HK-2 (cell line): ENCODE data around the gene MPL.

Experiments
- DNase-seq: peaks from one replicate; pipeline ENCODE4 v3.0.0-alpha.2; 2018; ENCODE audit not compliant: unreplicated experiment

MPL gene

GRCh38 chr1:43337588-43337987 lies at the start of gene MPL:
MPL (plus strand) TSS chr1:43337818; CDS start chr1:43337849, 31 bp downstream.
- no peak for DNase-seq

GRCh38 chr1:43288058-43288784 lies 49.4 kb upstream of the MPL start:
- DNase-seq: no peak

GRCh38 chr1:43288785-43289706 lies 48.6 kb upstream of the MPL start:
- no peak for DNase-seq

GRCh38 chr1:43292216-43292615 lies 45.4 kb upstream of the MPL start:
- DNase-seq: no peak

GRCh38 chr1:43292679-43293078 lies 44.9 kb upstream of the MPL start:
- DNase-seq: no peak

- DNase-seq: no peak
Observed at GRCh38 chr1:43293176-43293575, 44.4 kb upstream of the MPL start.

- DNase-seq: no peak
Observed at GRCh38 chr1:43293896-43294760, 43.5 kb upstream of the MPL start.

GRCh38 chr1:43294761-43295160 lies 42.9 kb upstream of the MPL start:
- no peak for DNase-seq

- DNase-seq: no peak
Observed at GRCh38 chr1:43296207-43296606, 41.4 kb upstream of the MPL start.

GRCh38 chr1:43298055-43298454 lies 39.6 kb upstream of the MPL start:
- DNase-seq: no peak

GRCh38 chr1:43299101-43299500 lies 38.5 kb upstream of the MPL start:
- no peak for DNase-seq

- no peak for DNase-seq
Observed at GRCh38 chr1:43300378-43301094, 37.1 kb upstream of the MPL start, which contains the start of gene TIE1. TIE1 (plus strand) TSS chr1:43300982; CDS start chr1:43301072, 90 bp downstream.

- DNase-seq: no peak
Observed at GRCh38 chr1:43302201-43302600, 35.4 kb upstream of the MPL start.

- no peak for DNase-seq
Observed at GRCh38 chr1:43302721-43303470, 34.7 kb upstream of the MPL start.

- no peak for DNase-seq
Observed at GRCh38 chr1:43303471-43304313, 33.9 kb upstream of the MPL start.

- no peak for DNase-seq
Observed at GRCh38 chr1:43304314-43304681, 33.3 kb upstream of the MPL start.

- DNase-seq: no peak
Observed at GRCh38 chr1:43304771-43305300, 32.8 kb upstream of the MPL start.

- DNase-seq: no peak
Observed at GRCh38 chr1:43305461-43305860, 32.2 kb upstream of the MPL start.

- DNase-seq: no peak
Observed at GRCh38 chr1:43305926-43306687, 31.5 kb upstream of the MPL start.
